Measurements from ENCODE around the gene LRP5.

GRCh38 chr11:68471360-68472340 is 159.3 kb downstream of the LRP5 start:
- no peak for TF ChIP-seq PHF8 (IDR thresholded peaks at IDR 0.05; ENCODE audit: borderline replicate concordance, low read length)
- no peak for TF ChIP-seq SETDB1 (IDR thresholded peaks at IDR 0.05; ENCODE audit: low read length)
- TF ChIP-seq CREB1 (IDR thresholded peaks at IDR 0.05): no peak
- no peak for TF ChIP-seq CREB1 (CRISPR knock-in tag; IDR thresholded peaks at IDR 0.05)
- TF ChIP-seq MAZ (CRISPR knock-in tag; conservative IDR thresholded peaks at IDR 0.05 in 1 of 2, IDR thresholded peaks at IDR 0.05 in 1 of 2): no peak
- TF ChIP-seq CBX8 (IDR thresholded peaks at IDR 0.05; ENCODE audit: borderline replicate concordance, extremely low read depth, low read depth, low read length, poor library complexity, severe bottlenecking): no peak
- TF ChIP-seq HDAC2 (IDR thresholded peaks at IDR 0.05): no peak
- TF ChIP-seq RBBP5 (IDR thresholded peaks at IDR 0.05; ENCODE audit: borderline replicate concordance, insufficient read depth, low read length, poor library complexity, severe bottlenecking): no peak
- no peak for TF ChIP-seq GABPA (tag; conservative IDR thresholded peaks at IDR 0.05; ENCODE audit: low read depth)
- TF ChIP-seq HMGXB4 (CRISPR knock-in tag; IDR thresholded peaks at IDR 0.05): no peak
- no peak for TF ChIP-seq UBTF (IDR thresholded peaks at IDR 0.05; ENCODE audit: borderline replicate concordance in 1 of 2, low read depth in 2 of 2, low read length in 2 of 2)
- TF ChIP-seq CAMTA2 (CRISPR knock-in tag; conservative IDR thresholded peaks at IDR 0.05): no peak
- TF ChIP-seq ZC3H8 (IDR thresholded peaks at IDR 0.05): no peak

All from K562 (cell line).